ENCODE results near the gene TRAM2. TPM values are rescaled to one million over a fixed set of nuclear protein-coding genes. Genes with fewer than 3 reads are reported as not detected.

Gene TRAM2
- total and polyA plus RNA-seq, 2 of the 13 experiments (the other 11 are each of a cell fraction or from before 2014, with no cell fraction given) = 49.1 to 72.5 TPM

- H3K27ac ChIP-seq (ENCODE audit: extremely low read length, insufficient read depth, low read length) = peak overlapping the region; percentile 5
- POLR2A ChIA-PET = interaction anchor here (1.8 kb wide), 1 partner anchor 75 kb away, joined by 4 read pairs; no protein-coding TSS in a partner anchor
- in situ Hi-C loops (cut with HindIII; ENCODE audit: extremely low pct_ligation_motif_present, low pct_unique_long_range_greater_than_20kb) = no loop called here
- no peak for TF ChIP-seq POGZ (CRISPR knock-in tag; IDR thresholded peaks at IDR 0.05)
- TF ChIP-seq PATZ1 (CRISPR knock-in tag; IDR thresholded peaks at IDR 0.05) = no peak
- TF ChIP-seq CHD4 (IDR thresholded peaks at IDR 0.05; ENCODE audit: borderline replicate concordance, low read length) = 0 out of 2 replicates have a peak, but pooled peaks have one; percentile 38
- 0 out of 2 replicates have a peak, but pooled peaks have one; percentile 58 for TF ChIP-seq ZMYM2 (CRISPR knock-in tag; IDR thresholded peaks at IDR 0.05)
- TF ChIP-seq MIER3 (CRISPR knock-in tag; IDR thresholded peaks at IDR 0.05; ENCODE audit: borderline replicate concordance) = no peak
- TF ChIP-seq ZNF615 (CRISPR knock-in tag; IDR thresholded peaks at IDR 0.05; ENCODE audit: borderline replicate concordance) = no peak
- TF ChIP-seq CEBPB (IDR thresholded peaks at IDR 0.05; ENCODE audit: borderline replicate concordance, low read depth, low read length) = peak; percentile 52; the same call in 1 of the 2 replicates
- TF ChIP-seq SP2 (CRISPR knock-in tag; IDR thresholded peaks at IDR 0.05) = no peak
- TF ChIP-seq ZNF569 (CRISPR knock-in tag; IDR thresholded peaks at IDR 0.05; ENCODE audit: borderline replicate concordance) = no peak
- TF ChIP-seq ZNF609 (CRISPR knock-in tag; IDR thresholded peaks at IDR 0.05; ENCODE audit: borderline replicate concordance) = no peak
- no peak for TF ChIP-seq ZNF460 (CRISPR knock-in tag; IDR thresholded peaks at IDR 0.05; ENCODE audit: borderline replicate concordance)
- TF ChIP-seq HNF4A (CRISPR knock-in tag; IDR thresholded peaks at IDR 0.05) = peak; percentile 68; the same call in 1 of the 2 replicates
- TF ChIP-seq IRX3 (CRISPR knock-in tag; IDR thresholded peaks at IDR 0.05; ENCODE audit: borderline replicate concordance, low read depth) = no peak
- TF ChIP-seq LCORL (IDR thresholded peaks at IDR 0.05) = no peak
- TF ChIP-seq LCORL (CRISPR knock-in tag; IDR thresholded peaks at IDR 0.05) = no peak
- no peak for TF ChIP-seq RBFOX2 (IDR thresholded peaks at IDR 0.05; ENCODE audit: low read depth, low read length)
- no peak for TF ChIP-seq TCF7L2 (IDR thresholded peaks at IDR 0.05; ENCODE audit: low read depth, low read length)
- TF ChIP-seq PAF1 (CRISPR knock-in tag; IDR thresholded peaks at IDR 0.05) = no peak
- TF ChIP-seq EED (CRISPR knock-in tag; IDR thresholded peaks at IDR 0.05) = no peak
Observed at GRCh38 chr6:52494298-52495072, 82.4 kb downstream of the TRAM2 start.

More at GRCh38 chr6:52494298-52495072, 82.4 kb downstream of the TRAM2 start:
- Histone ChIP-seq H3K4me1 (ENCODE audit: insufficient read depth, low read length) (peaks cover 32% of the 10 kb centered on the region), H3K36me3 (replicated peaks in 1 of 2; ENCODE audit: control insufficient read depth in 1 of 2, insufficient read depth in 2 of 2, low read length in 2 of 2) (0 out of 5 replicates have a peak, but pooled peaks cover 0 to 4% of the 10 kb centered on the region in 2 experiments), H3K9ac (ENCODE audit: insufficient read depth, low read depth, low read length) (no peak overlapping the region), H3K79me2 (ENCODE audit: insufficient read depth, low read length) (no peaks in the 10 kb centered on the region), H3K9me3 (ENCODE audit: low read length) (no peaks in the 10 kb centered on the region), H3K27me3 (ENCODE audit: control insufficient read depth in 1 of 2, insufficient read depth in 2 of 2, low read length in 2 of 2) (no peaks in the 10 kb centered on the region), H4K20me1 (ENCODE audit: insufficient read depth, low read length) (no peaks in the 10 kb centered on the region), H3K4me2 (ENCODE audit: low read depth, low read length) (no peak overlapping the region), H2AFZ (ENCODE audit: low read length) (no peak overlapping the region), H3K4me3 (replicated peaks in 1 of 3; ENCODE audit: insufficient read depth in 1 of 3, low read depth in 2 of 3, low read length in 3 of 3) (no peak overlapping the region)
- CTCF ChIA-PET (ENCODE audit: low intra/inter-chr PET ratio, low total read pairs) = no interaction called here
- BruUV-seq (replicated peaks) = no TSS peak
- WGBS (ENCODE audit: low lambda C conversion rate) = 74% methylated on average over 7 of the region's 7 CpGs
- DNase-seq (ENCODE audit: low spot score) (no peak), ATAC-seq (peak; percentile 36), FAIRE-seq (no peak)
- intact Hi-C loops (cut with micrococcal nuclease; ENCODE audit: unreplicated experiment) = no loop called here

All from HepG2 (cell line).